HUDEP-2 (cell line): Measurements from ENCODE around the gene MCC.

Experiments used
- DNase-seq, 76 experiments: peaks; one replicate each; lab custom pipeline; 2025; ENCODE audit not compliant: unreplicated experiment in 76 of 76; lab: John Stamatoyannopoulos, UW

The MCC gene

DNA sequence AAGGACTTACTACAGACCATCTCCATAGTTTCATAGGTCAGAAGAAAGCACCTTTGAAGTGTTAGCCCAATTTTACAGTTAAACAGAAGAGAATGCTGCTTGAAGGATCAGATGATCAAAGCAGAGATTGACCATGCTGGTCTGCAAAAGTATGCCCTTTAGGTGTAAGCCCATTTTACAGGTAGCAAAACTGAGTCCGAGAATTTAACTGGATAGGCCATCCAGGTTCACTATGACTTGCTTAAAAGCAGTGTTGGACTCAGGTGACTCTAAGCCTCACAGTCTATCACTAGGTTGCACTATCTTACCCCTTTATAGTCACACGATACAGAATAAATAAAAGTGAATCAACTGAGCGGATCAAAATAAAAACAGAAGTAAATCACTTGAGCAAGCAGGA is 299.0 kb downstream of the MCC start:
- DNase-seq, result no peak

DNA sequence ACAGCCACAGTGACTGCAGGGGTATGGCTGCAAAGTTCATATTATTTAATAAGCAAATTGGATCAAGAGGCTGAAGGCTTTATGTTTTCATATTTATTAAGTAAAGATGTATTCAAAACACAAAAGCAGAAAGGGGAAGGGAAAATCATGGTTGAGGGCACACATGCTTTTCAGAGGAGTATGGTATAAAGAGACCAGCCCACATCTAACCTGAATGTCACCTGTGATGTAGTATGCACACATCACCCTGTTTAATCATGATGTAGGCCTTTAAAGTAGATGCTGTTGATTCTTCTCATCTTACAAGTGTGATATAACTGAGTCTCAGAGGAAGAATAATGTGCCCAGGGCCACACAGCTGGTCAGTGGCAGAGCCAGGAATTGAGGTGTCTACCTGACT is 299.8 kb downstream of the MCC start:
- DNase-seq, result no peak

DNA sequence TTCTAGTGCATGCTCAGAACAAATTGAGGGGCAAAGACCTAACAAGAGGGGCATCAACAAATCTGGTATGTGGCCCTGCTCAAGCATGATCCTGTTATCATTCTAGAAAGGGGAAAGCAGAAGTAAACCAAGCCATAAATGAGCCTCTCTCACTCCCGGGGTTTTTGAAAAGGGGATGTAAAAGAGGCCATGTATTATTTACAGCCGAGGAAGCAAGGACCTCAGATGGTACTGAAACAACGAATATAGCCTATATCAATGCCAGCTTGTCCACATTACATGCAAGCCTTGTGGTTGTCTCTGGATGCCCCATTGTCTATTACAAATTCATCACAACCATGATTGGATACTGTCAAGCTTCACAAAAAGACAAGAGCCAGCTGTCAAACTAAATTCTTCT is 300.3 kb downstream of the MCC start:
- no peak for DNase-seq

DNA sequence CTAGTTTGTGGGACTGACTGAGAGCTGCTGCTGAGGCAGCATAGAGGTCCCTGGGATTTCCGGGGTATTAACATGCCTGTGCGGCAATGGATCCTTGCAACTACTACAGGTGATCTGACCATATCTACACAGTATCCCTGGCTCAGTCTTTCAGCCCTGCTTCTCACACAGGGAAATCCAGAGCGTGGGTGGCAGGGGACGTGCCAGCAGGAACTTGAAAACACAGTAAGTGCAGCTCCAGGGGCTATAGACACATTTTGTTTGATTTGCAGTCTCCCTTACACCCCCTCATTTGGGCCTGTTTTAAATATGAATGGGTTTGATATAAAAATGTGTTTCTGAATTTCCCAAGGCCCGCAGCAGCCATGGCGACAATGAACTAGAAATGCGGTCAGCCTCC is 302.2 kb downstream of the MCC start:
- DNase-seq, result no peak

DNA sequence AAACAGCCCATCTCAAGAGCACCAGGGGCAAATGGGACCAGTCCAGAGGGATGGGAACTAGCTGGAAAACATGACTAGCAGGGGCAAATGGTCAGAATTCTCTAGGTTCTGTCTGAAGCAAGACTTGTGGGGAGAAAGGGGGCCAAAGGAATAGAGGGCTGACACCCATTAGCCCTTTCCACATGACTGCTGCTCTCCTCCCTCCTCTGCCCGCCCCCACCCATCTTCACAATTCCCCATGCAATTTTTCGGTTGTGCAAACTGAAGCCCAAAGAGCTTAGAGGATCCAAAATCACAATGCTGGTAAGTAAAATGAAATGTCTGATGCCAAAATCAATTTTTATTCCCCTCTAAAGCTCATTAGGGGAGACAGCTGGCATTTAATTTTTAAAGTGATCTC is 304.6 kb downstream of the MCC start:
- no peak for DNase-seq

DNA sequence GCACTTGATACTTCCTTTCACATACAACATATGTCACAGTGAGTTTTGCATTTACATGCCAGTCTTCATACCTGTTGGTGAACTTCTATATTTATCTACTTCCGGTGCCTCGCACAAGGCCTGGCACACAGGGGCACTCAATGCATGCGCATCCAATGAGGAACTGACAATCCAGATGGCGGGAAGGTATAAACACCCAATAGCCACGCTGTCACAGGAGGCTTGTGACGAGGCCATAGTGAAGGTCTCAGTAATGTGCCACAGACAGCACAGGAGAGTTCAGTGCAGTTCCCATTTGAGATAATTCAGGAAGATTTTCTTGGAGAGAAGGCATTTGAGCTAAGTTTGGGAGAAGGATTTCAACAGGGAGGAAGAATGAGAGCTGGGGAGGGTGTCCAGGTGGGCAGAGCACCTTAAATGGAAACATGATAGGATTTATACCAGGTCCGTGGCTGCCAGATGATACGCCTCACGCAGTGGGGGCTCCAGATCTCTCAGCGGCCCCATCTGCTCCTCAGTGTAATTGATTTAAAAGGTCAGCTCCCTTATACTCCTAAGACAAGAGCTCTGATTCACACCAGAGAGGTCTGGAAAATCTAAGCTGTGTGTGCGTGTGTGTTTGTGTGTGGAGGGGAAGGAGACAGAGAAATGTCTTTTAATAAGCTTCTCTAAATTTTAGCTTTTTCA is 305.5 kb downstream of the MCC start:
- no peak for DNase-seq

DNA sequence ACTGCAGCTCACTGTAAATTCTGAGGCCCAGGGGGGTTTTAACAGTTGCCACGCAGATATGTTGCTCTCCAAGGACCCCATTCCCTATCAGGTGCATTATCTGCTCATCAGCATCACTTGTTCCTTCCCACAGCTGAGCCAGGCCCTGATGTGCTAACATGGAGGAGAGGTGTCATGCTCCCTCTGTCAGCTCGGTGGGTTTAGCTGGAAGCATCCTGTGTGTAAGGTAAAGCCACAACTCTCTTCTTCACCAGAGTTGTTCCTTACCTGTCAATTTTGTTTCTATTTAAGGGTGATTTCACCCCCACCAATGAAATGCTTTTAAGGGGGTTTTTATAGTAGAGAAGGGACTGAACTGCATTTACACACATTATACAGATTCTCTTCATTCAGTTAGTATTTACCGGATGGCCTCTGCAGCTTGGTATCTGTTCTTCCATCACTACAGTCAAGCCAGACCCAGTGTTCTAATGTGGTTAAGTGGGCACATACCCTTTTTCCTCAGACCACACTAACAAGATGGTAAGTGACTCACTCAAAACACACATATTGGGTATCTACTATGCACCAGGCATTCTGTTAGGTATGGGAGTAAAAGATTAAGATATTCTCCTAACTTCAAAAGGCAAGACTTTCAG is 306.3 kb downstream of the MCC start:
- no peak for DNase-seq

DNA sequence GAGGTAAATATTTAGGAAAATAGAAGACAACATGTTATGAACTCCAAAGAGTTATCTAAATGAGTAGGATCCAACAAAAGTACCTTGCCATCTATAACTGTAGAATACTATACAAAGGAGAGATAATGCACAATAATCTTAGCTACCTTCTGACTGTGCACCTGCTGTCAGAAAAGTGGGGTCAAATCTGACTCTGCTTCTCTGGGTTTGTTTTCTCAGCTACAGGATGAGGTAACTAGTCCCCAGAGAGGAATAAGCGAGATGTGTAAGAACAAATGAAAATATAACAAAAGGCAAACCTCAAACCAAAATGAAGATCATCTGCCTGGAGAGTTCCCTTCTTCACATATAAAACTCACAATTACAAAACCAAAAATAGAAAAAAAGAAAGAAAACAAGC is 306.8 kb downstream of the MCC start:
- no peak for DNase-seq

DNA sequence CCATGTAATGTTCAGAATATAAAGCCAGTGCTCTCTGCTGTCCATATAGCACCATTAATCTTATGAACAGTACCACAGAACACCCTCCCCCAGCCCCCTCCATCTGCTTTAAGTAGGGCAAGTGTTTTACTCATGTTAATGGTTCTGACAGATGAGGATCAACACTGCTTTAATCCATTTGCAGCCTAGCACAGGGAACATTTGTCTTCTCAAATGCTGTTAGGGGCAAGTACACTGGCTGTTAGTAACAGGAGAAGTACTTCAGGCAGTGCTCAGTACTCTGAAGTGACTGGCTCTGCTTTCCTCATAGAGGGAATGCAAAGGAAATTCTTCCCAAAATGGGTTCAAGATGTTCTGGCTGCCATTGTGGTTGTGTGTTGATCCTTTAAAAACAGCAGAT is 309.1 kb downstream of the MCC start:
- no peak for DNase-seq

DNA sequence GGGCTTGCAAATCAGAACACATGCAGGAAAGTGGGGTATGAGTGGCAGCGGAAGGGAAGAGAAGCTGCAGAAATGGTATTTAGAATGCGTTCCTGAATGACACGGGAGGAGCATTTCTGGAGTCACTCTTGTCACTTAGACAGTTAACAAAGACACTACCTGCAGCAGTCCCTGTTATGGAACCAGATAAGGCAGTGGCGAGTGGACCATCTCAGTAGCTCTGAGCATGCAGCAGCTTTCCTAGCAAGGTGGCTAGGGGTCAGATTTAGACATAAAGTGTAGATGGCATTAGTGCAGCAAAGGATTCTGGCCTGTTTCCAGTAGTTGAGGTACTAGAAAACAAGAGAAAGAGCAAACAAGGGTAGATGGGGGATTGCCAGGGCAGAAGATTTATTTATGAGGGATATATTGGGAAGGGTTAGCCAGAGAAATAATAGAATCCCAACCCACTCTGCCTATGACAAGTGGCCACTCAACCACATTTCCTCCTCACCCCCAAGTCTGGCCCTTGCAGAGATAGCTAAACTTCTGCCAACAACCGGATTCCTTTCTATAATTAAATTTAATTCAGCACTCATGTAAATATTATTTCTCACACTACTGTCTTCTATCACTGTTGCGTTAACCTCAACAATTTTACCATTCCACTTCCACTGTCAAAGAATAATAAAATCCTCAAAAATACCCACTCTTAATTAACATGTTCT is 310.0 kb downstream of the MCC start:
- DNase-seq, result no peak

DNA sequence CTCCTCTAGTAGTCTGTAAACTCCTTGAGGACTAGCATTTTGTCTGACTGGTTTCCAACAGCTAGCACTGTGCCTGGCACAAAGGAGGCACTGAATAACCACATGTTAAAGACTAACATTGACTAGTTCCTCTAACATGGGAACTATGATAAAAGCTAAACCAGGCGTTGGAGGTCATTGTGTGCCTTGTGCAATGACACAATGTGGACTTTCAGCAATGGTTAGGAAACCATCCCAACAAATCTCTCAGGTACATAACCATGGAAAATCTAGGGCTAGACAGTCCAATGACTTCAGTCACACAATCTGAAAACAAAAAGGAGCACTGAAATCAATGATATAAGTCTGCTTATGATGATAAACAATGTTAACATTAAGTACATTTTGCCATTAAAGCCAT is 311.0 kb downstream of the MCC start:
- no peak for DNase-seq

DNA sequence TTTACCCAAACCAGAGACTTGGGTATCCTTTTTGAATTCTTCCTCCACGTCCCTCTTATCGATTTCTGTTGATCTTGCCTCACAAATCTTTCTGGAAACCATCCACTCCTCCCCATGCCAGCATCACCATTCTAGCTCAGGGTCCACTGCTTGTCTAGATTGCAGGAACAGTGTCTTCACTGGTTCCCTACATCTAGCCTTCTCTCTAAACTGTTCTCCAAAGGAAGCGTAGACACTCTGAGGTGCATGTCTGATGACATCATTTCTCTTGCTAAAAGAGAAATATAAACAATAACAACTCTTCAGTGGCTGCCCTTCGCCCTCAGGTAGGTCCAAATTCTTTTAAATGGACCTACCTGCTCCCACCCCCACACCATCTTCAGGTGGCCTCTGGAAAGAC is 311.5 kb downstream of the MCC start:
- DNase-seq, result no peak

DNA sequence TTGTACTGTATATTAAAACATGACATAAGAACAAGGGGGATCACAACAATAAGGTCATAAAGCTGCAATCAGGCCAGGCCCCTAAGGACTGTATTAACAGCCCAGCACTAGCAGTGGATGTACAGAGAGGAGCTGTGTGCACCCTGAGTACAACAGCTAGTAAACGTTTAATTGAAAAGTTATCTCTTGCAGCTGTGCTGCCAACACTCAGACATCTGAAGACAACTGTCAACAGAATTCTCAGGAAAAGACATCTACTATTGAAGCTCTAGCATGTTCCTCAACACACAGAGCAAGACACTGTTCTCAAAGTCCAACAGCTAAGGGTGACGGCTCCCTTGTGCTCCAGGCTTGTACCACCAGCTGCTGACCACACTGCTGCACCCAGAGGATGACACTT is 312.1 kb downstream of the MCC start:
- no peak for DNase-seq

DNA sequence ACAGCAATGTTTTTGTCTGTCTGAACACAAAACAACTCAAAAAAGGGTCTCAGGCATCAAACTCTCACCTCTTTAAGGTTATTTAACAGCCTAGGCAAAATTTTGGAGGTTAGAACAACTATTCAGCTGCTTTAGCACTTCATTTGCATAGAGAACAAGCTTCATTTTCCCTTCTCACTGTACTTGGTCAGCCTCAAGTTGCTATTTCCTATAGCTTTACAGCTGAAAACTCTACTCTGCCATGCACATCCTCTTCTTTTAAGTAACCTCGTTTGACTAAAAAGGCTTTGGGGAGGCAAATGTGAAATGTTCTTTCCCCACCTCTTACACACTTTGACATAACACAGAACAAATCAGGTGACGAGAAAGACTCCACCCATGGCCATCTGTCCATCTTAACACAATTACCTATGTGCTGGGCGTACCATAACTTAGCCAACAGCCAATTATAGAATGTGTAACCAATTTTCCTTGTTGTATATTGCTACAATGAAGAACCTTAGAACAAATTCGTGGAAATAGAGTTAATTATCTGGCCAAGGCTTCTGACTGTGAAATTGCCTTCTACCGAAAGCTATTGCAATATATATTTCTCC is 315.9 kb downstream of the MCC start:
- DNase-seq, result no peak

DNA sequence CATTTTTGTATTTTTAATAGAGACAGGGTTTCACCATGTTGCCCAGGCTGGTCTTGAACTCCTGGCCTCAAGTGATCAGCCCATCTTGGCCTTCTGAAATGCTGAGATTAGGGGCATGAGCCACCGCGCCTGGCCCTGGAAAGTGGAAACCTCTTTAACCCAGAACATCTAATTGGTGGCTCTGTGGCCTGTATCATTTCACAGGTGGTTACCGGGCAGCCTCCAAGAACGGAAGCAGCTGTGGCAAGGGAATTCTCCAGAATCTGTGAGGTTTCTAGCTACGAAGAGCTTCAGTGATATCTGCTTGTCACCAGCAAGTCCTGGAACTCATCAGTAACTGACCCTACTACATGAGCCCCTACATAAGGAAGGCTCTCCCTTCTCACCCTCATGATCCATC is 316.7 kb downstream of the MCC start:
- DNase-seq, result no peak

DNA sequence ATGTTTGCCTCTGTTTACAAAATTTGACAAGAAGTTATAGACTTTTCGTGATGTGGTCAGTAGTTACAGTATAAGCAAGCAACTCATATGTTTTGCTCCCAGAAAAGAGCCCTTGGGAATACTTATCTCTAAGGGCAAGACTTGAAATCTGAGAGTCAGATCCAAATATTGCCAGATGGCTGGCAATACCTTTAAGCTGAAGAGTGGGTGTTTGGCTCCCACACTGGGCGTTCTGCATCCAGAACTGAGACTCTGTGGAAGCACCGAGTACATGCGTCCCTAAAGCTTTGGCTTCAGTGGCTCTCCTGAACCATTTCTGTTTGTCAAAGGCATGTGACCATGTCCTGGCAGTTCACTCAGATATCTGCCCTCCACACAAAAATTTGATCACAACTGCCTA is 317.5 kb downstream of the MCC start:
- no peak for DNase-seq

DNA sequence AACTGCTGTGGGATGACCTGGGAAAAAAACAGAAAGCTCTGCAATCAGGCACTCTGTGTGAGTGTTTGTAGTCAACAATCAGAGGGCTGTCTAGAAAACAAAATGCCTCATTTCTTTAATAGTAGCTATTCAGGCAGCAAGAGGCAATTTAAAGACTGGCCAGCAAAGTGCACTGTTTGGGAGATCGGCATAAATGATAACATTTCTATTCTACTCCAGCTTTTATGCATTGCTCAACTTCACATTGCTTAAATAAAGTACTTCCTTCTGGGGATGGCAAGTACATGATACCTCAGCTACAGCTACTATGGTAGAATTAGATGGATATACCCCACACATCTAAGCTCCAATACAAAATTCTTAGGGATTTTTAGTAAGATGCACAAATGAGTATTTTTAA is 318.5 kb downstream of the MCC start:
- DNase-seq, result no peak

DNA sequence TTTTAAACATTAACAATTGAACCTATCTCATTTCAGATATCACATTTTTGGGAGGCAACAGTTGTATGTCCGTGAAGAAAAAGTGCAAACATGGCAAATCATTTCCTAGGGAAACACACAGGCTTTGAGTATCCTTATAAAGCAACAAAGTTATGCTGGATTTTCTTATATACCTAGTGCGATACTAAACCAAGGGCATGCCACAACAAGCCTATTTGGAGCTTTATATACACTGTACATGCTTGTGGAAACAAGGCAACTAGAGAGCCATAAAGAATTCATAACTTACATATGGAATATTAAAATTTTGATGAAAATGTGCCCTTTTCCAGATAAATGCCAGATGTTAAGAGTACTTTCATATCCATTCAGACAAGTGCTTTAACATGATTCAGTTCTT is 320.3 kb downstream of the MCC start:
- DNase-seq, result no peak

DNA sequence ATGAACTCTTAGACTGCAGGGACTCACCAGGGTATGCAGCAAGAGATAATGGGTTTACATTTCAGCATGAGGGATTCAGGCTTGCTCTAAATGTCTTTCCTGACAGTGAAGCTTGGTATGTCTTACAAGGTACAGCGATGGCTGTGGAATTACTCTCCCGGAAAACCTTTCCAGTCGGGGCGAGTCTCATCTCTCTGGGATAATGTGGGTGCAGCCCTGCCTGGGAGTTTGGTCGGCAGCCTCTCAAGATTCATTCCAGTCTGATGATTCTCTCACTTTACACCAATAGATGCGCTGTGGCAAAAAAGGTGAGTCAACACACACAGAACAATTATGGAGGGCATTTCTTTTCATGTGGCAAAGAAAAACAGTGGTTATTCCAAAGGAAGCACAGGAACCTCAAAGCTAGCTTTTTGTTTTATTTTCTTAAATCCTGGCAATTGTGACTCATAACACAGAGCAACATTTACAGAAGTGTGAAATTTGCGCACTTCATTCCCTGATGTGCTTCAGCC is 321.3 kb downstream of the MCC start:
- no peak for DNase-seq

DNA sequence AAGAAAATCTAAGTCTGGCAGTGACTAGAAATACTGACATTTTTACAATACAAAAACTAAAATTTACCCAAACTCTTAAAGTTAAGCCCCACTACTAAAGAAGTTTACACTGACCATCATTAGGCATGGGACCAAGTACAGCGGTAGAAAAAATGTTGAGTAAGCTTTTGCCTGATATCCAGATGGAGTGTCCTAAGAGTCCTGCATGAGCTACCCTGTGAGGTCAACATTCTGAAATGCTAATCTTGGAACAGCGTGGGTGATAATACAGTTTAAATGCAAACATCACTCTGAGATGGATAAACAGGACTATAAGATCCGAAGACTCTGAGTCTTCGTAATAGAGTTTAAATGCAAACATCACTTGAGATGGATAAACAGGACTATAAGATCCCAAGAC is 322.0 kb downstream of the MCC start:
- DNase-seq, result no peak

DNA sequence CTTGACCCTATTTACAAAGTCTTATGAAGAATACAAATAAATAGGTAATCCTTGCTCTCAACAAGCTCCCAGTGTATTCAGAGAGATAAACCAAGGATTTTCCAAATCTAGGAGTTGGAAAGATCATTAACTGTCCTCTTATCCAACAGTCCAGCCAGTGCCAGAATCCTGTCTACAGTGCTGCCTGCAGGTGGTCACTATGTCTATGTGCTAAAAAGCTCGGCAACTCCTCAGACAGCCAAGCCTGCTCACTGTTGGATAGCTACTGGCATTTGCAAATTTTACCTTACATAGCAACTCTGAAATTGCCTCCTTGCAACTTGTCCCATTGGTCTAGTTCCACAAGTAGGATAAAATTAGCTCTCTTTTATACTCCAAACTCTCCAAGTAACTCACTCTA is 324.2 kb downstream of the MCC start:
- no peak for DNase-seq

DNA sequence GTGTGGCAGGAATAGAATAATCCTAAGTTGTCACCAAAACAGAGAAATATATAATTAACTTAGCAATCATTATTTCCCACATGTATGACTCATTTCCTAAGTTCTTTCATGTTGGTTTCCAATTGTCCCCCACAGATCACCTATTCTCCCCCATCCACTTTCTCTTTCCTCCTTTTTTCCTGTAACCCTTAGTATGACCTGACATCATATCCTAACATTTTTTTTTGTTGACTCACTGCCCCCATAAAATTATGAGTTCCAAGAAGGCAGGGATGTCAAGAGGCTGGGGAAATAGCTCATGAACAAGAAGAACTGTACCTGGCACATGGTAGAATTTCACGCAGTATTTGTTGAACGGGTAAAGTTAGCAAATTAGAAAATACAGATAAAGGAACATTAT is 324.9 kb downstream of the MCC start:
- no peak for DNase-seq
